GM10847 (cell line): Measurements from ENCODE around the gene TEX101.

Experiments used
- POLR2A ChIP-seq: IDR thresholded peaks from 2 replicates; pipeline ENCODE4 v1.6.1; 2011; ENCODE audit not compliant: insufficient read length; ENCODE audit errors: extremely low read depth

Gene TEX101

DNA sequence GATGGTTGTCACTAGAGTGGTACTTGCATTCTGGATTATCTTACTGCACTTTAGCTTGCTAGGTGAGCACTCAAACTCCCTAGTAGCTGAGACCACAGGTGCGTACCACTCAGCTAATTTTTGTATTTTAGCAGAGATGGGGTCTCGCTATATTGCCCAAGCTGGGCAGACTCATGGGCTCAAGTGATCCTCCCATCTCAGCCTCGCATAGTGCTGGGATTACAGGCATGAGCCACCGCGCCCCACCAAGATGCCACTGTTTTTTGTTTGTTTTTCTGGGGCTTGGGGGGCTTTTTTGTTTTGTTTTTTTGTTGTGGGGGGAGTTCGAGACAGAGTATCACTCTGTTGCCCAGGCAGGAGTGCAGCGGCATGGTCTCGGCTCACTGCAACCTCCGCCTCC is 33.0 kb downstream of the TEX101 start:
- TF ChIP-seq POLR2A, result no peak

DNA sequence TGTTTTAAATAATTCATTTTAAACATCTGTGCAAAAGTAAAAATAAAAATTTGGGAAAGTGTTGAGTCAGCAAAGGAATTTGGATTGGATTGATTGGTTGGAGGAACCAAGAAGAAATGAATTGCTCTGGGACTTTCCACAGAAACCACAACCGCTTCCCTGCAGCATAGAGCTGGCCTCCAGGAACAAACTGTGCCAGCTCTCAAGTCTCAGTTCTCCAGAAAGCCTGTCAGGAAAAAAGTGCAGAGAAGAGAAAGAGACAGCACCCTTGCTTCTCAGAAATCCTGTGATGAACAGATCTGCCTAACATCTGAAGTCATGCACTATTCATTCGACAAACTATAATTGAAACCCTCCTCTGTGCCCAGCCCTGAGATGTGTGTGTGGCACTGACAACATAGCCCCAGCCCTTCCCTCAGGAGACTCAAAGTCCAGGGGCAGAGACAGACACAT is 35.9 kb downstream of the TEX101 start:
- no peak for TF ChIP-seq POLR2A

DNA sequence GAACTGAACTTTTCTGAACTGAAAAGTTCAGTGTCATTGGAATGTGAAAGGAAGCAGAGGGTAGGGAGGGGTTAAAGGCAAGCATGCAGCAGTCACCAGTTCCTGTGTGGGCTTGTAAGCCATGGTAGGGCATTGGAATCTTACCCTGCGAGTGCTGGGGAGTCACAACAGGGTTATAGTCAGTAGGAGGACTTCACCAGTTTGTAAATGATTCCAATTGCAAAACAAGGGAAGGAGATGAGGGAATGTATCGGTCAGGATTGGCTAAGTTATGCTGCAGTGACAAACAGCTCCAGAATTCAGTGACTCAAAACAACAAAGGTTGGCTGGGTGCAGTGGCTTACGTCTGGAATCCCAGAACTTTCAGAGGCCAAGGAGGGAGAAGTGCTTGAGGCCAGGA is 37.9 kb downstream of the TEX101 start:
- no peak for TF ChIP-seq POLR2A

DNA sequence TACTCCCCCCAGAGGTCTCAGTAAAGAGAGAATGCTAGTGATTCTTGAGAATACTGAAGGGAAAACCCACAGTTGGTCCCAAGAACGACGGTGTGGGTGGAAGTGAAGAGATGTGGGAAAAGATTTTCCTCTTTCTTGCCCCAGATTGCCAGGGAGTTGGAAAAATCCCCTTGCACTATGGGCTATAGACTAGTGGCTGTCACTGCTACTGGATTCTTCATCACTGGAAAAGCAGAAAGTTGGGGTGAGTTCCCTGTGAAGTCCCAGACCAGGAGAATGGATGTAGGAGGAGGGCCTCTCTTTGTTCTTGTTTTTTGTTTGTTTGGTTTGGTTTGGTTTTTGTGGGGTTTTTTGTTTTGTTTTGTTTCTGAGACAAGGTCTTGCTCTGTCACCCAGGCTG is 39.3 kb downstream of the TEX101 start:
- TF ChIP-seq POLR2A, result no peak

DNA sequence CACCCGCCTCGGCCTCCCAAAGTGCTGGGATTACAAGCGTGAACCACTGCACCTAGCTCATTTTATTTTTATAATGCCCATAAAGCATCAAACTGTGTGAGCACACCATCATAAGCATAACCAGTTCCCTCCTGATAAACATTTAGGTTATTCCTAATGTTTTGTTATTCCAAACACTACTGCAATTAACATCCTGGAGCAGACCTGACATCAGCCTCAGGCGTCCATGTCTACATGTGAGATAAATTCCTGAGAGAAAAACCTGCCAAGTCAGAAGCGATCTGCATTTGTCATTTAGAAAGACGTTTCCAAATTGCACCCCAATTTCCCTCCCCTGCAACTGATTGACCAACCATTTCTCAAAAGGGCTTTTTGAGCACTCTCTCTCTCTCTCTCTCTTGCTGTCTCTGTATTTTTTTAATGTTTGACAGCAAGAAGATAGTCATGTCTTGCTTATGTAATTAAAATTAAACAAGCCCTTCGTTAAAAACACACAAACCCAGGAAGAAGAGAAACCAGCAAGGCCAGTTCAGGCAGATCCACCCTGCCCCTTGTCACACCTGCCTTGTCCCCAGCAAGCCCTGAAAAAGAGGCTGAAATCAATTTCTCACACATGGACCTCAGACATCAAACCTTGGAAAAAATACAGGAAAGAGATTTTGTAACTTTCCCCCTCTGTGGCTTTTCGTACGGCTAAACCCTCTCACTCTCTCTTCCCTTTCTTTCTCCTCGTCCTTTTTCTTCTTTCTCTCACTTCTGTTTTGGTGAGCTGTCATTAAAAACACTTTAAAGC is 40.8 kb downstream of the TEX101 start:
- TF ChIP-seq POLR2A, result no peak

DNA sequence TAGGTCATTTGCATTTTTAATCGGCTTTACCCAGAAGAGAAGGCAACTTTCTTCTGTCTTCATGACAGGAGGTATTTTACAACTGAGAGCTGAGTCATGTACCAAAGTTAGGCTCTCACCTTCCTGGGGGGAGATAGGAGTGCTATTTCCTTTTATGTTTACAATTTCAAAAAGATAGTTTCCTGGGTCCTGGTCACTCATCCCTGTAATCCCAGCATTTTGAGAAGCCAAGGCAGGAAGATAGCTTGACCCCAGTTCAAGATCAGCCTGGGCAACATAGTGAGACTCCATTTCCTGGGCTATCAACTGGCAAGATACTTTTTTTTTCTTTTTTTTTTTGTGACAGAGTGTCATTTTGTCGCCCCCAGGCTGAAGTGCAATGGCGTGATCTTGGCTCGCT is 43.1 kb downstream of the TEX101 start:
- TF ChIP-seq POLR2A, result no peak

DNA sequence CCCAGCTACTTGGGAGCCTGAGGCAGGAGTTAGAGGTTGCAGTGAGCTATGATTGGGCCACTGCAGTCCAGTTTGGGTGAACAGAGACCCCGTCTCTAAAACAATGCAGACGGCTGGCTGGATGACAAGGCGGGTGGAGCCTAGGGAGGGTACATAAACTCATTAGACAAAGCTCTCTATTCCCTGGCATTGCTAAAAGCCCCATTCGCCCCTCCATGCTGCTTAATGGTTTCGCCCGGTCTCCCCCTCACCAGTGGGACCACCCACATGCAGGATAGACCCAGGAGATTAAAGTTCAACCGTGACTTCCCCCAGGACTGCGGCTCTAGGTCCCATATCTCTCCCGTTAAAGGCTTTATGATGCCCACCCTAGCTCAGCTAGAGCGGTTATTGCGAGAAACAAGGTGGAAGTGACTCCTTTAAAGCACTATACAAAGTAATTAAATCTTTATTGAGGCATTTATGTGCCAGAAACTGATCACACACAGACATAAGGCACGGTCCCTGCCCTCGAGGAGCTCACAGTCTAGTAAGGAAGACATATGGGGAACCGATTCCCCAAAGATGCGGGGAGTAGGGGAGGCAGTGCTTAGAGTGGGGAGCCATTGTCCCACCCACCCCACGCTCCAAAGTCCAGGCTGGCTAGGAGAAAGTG is 45.8 kb downstream of the TEX101 start:
- TF ChIP-seq POLR2A, result no peak

DNA sequence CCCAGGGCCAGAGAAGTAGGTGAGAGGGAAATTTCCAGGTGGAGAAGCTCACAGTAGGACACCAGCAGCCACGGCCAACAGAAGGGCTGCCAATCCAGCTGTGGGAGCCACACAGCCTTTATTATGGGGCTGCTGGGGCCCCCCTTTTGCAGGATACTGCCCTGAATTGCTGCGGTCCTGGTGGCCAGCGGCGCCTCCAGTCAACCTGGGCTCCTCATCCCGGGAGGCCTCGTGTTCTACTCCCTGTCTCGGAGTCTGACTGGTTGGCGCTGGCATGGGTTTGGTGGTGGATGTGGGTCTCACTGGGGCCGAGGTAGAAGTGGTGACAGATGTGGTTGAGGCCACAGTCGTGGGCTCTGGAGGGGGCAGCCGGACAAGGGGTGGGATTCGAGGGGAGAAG is 46.6 kb downstream of the TEX101 start:
- no peak for TF ChIP-seq POLR2A

DNA sequence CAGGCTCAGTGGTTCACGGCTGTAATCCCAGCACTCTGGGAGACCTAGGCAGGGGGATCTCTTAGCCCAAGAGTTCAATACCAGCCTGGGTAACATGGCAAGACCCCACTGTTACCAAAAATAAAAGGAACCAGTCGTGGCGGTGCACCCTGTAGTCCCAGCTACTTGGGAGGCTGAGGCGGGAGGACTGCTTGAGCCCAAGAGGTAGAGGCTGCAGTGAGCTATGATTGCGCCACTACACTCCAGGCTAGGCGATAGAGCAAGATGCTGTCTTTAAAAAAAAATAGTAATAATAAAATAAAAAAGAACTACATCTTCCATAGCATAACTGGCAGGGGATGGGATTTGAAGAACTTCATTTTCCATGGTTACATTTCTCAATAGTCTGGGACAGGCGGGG is 47.7 kb downstream of the TEX101 start:
- no peak for TF ChIP-seq POLR2A

DNA sequence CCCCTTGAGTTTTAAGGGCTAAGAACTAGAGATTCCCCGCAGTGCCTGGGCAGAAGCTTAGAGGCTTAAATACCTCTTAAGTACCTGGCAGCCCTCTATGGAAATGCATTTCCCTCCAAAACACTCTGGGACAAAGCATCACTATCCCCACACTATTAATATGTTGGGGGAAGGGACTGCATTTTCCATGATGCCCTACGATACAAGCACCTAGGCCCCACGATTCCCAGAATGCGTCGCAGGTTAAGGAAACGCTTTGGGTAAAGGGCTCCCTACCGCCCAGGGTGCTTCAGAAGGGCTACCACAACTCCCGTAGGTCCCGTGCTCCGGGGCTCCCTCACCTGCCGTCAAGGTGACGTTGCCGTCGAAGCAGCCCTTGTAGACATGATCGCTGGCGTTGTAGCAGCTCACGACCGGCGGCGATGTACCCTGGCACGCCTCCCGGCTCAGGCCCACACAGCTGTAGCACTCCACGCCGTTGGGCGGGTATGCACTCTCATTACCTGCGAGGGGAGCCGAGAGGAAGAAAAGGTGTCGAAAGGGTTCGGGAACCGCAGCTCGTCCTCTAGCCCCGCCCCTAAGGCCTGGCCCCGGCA is 48.2 kb downstream of the TEX101 start:
- TF ChIP-seq POLR2A, result no peak

DNA sequence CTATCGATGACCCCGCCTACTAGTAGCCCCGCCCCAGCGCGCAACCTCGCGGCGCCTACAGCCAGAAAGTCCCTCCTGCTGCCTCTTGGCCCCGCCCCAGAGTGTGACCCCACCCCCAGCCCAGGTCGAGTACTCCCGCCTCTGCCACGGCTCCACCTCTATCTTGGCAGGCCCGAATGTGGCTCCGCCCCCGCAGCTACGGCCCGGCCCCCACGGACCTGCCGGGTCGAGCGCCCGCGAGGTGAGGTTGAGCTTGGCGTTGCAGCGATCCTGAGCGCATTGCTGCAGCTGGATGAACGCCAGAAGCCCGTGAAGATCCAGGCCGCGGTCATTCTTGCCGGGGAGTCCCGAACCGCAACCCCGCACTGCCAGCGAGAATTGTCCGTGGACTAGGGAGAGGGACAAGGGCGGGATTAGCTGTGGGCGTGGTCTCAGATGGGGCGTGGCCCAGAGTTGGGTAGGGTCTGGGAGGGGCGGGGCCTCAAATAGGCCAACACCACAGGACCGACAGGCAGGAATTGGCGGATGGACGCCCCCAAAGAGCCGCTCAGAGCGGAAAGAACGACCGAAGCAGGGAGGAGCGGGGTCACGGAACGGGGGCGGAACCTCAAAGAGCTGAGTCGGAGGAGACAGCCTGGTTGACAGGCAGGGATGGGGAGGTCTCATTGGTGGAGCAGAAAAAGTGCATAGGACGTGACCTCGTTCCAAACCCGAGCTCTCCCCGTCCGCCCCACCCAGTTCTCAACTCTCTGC is 48.9 kb downstream of the TEX101 start:
- TF ChIP-seq POLR2A, result no peak

DNA sequence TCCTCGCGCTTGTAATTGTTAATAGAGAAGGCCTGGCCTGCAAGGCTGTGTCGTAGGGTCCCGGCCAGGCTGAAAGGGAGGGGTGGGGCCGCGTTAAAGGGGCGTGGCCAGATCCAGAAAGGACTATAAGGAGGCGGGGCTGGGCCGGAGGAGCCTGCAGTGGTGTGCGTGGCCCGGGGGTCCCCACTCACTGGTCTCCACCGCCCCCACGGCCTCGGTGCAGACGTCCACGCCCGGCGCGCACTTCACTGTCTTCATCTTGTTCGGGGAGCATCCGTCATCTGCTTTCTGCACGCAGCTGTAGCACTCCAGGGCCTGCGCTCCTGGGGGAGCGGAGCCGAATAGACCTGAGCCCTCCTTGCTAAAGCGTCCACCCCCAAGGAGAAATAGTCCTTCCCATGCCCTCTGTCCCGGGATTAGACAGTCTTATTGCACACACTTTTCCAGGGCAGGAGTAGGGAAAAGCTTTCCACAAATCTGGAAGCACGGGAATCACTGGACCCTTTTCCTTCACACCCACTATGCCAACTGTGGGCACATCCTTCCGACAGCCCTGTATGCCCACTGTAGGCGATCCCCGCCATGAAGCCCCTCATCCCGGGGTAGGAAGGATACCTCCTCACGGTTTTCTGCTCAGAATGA is 49.6 kb downstream of the TEX101 start:
- no peak for TF ChIP-seq POLR2A

DNA sequence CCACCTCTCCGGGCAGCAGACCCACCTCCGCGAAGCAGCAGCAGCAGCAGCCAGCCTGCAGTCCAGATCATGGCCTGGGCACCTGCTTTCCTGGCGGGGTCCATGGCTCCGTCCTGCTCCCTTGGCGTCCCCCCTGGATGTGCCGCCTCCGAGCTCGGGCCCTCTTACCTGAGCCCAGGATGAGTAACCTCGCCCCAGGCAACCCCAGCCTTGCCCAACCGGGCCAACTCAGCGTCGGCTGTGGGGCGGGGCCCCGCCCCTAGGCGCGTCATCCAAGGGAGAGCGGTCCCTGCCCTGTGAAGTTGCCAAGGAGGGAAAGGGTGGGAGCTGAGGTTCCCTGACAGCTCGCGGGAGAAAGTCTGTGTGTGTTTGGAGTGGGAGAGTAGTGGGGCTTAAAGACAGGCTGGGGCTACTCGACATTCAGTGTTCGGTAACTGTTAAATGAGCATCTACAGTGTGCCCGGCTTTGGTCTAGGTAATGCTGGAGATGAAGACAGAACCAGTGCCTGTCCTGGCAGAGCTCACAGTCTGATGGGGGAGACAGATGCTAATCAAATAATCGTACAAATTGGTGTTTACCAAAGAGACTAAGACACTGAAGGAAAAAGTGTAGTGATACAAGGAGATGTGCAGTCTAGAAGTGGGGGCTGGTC is 50.9 kb downstream of the TEX101 start, which contains the start of gene LYPD3:
Gene LYPD3 (minus strand): TSS at position 141 of the 653 bp plus-strand sequence. CDS start 37 bp downstream, at position 104.
- TF ChIP-seq POLR2A, result no peak

DNA sequence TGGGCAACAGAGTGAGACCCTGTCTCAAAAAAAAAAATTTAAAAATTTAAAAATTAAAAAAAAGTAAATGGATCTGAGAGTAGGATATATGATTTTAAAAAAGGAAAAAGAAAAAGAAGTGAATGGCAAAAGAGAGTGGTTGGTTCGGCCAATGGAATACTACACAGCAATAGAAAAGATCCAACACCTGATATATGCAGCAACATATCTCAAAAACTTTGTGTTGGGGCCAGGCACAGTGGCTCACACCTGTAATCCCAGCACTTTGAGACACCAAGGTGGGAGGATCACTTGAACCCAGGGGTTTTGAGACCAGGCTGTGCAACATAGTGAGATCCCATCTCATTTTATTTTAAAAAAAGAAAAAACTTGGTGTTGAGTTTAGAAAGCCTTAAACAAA is 52.1 kb downstream of the TEX101 start:
- no peak for TF ChIP-seq POLR2A
